Fibroblast of skin of right quadriceps (primary cell): ENCODE results near the gene WASHC2C.
"Not testable (repeated sequence)": the region's sequence is repeated elsewhere in the genome, so short reads cannot be mapped to it uniquely, and the experiment has no call there.

Experiments
- DNase-seq: peaks from one replicate; pipeline ENCODE4 v3.0.0-alpha.2; 2013

WASHC2C gene

GRCh38 chr10:45763037-45763436 lies 36.0 kb downstream of the WASHC2C start:
- DNase-seq, result not testable (repeated sequence)

GRCh38 chr10:45768334-45768733 lies 41.3 kb downstream of the WASHC2C start:
- not testable (repeated sequence) for DNase-seq

GRCh38 chr10:45771757-45772461 lies 44.8 kb downstream of the WASHC2C start:
- not testable (repeated sequence) for DNase-seq

GRCh38 chr10:45786217-45786616 lies 59.2 kb downstream of the WASHC2C start:
- not testable (repeated sequence) for DNase-seq

- not testable (repeated sequence) for DNase-seq
Observed at GRCh38 chr10:45787212-45787741, 60.2 kb downstream of the WASHC2C start.

GRCh38 chr10:45789991-45790390 lies 62.9 kb downstream of the WASHC2C start:
- DNase-seq, result not testable (repeated sequence)

- not testable (repeated sequence) for DNase-seq
Observed at GRCh38 chr10:45790694-45791426, 63.8 kb downstream of the WASHC2C start.

- not testable (repeated sequence) for DNase-seq
Observed at GRCh38 chr10:45794761-45795160, 67.7 kb downstream of the WASHC2C start.

- DNase-seq, result not testable (repeated sequence)
Observed at GRCh38 chr10:45803060-45804010, 76.3 kb downstream of the WASHC2C start.

- DNase-seq, result not testable (repeated sequence)
Observed at GRCh38 chr10:45804996-45805395, 77.9 kb downstream of the WASHC2C start.

GRCh38 chr10:45809837-45810236 lies 82.8 kb downstream of the WASHC2C start:
- DNase-seq, result no peak

- no peak for DNase-seq
Observed at GRCh38 chr10:45811075-45811474, 84.0 kb downstream of the WASHC2C start.

- DNase-seq, result not testable (repeated sequence)
Observed at GRCh38 chr10:45812959-45813358, 85.9 kb downstream of the WASHC2C start.

GRCh38 chr10:45814146-45814545 lies 87.1 kb downstream of the WASHC2C start:
- peak; percentile 11 for DNase-seq

- DNase-seq, result no peak
Observed at GRCh38 chr10:45817130-45817859, 90.2 kb downstream of the WASHC2C start.

GRCh38 chr10:45817912-45818311 lies 90.8 kb downstream of the WASHC2C start:
- DNase-seq, result no peak

- DNase-seq, result no peak
Observed at GRCh38 chr10:45819552-45819951, 92.5 kb downstream of the WASHC2C start.

GRCh38 chr10:45820107-45820830 lies 93.2 kb downstream of the WASHC2C start:
- not testable (repeated sequence) for DNase-seq

- not testable (repeated sequence) for DNase-seq
Observed at GRCh38 chr10:45822918-45823317, 95.9 kb downstream of the WASHC2C start.
